Natural killer cell treated with Interleukin-12 subunit alpha and Interleukin-12 subunit beta and Interleukin-15 and Interleukin-18, amount 100 ng/mL, for 72 hours (primary cell): Measurements from ENCODE around the gene ACBD6. TPM values are rescaled to one million over a fixed set of nuclear protein-coding genes. Genes with fewer than 3 reads are reported as not detected.
"Not testable (repeated sequence)": the region's sequence is repeated elsewhere in the genome, so short reads cannot be mapped to it uniquely, and the experiment has no call there.

Experiments
- ATAC-seq, 2 donors: fragments of 150-1000 bp; cut with Tn5 transposase in 1 of 2; sonication (Bioruptor Pico), chemical (Tn5 transposase) in 1 of 2; 2 replicates each; pipeline ENCODE4 v1.10.0; 2021
- DNase-seq: peaks from one replicate; pipeline ENCODE4 v3.0.0; 2022; ENCODE audit warnings: low spot score
- H3K27ac Mint-ChIP-seq, 2 donors: 1 replicate in 1 of 2; 2 replicates in 1 of 2; pipeline ENCODE4 v1.8.0; 2022; ENCODE audit warnings: mixed read lengths in 2 of 2, mild to moderate bottlenecking in 1 of 2, moderate library complexity in 1 of 2
- H3K27me3 Mint-ChIP-seq, 2 donors: 1 replicate in 1 of 2; 2 replicates in 1 of 2; pipeline ENCODE4 v1.8.0; 2022; ENCODE audit warnings: mixed read lengths in 2 of 2
- H3K36me3 Mint-ChIP-seq: one replicate; pipeline ENCODE4 v1.8.0; 2022; ENCODE audit warnings: mixed read lengths
- H3K4me1 Mint-ChIP-seq, 2 donors: 1 replicate in 1 of 2; 2 replicates in 1 of 2; pipeline ENCODE4 v1.8.0; 2022; ENCODE audit warnings: low read depth in 2 of 2, mixed read lengths in 2 of 2, mild to moderate bottlenecking in 1 of 2
- H3K4me3 Mint-ChIP-seq: one replicate; pipeline ENCODE4 v1.8.0; 2022; ENCODE audit warnings: mixed read lengths
- H3K9me3 Mint-ChIP-seq: 2 replicates; pipeline ENCODE4 v1.8.0; 2022; ENCODE audit warnings: mixed read lengths
- total RNA-seq, 2 donors: library from RNA; stranded (reverse); gene quantifications; one replicate each; pipeline ENCODE4 v1.2.3, GENCODE V29; 2022

Gene ACBD6
- total RNA-seq, result 10 to 100 TPM; 32.0 to 53.7 TPM

DNA sequence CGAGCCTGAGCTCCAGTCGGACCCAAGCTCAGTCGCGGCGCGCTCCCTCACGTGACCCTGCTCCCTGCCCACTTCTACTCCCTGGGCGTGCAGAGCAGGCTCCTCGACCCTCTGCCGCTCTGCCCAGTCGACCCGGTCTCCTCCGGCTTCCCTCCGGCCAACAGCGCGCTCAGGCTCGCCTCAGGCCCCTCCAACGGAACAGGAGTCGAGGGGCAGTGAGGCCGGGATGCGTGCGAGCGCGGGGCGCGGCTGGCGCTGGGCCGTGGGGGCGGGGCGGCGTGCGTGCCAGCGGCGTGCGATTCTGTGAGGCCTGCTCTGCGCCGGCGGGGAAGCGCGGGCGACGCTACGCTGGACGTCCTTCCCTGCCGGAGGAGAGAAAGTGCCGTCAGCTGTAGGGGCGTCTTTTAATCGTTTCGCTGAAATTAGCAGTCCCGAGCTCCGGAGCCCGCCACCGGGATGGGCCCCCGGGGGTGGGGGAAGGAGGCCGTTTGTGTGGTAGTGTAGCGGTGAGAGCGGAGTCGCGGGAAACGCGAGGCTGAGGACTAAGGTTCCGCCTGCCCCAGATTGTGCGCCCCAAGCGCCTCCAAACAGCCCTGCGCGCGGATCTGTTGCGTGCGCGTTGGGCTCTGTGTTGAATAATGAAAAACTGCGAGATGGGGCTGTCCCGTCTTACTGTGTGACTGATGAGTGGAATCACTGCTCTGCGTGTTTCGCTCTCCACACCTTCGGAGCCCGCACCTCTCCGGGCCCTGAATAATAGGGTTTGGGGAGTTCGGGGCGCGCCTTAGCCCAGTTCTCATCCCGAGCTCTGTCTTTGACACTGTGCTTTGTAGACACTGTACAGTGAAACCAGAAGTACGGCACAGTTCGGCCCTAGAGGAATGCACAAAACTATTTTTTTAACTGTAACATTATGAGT lies at the start of gene ACBD6:
ACBD6 (minus strand) TSS at position 217 of the 919 bp plus-strand sequence. CDS start 311 bp downstream, outside the sequence.
- peak; percentile 94 to 95 for ATAC-seq
- H3K4me3 Mint-ChIP-seq, result peak within 1 kb of the TSS; percentile 94
- peaks cover 20 to 23% of the 10 kb centered on the region in 2 donors for H3K4me1 Mint-ChIP-seq
- DNase-seq, result peak; percentile 87
- no peaks in the 10 kb centered on the region for H3K27me3 Mint-ChIP-seq
- H3K27ac Mint-ChIP-seq, result peak within 1 kb of the TSS; percentile 89 to 90
- H3K36me3 Mint-ChIP-seq, result no peaks in the 10 kb centered on the region
- no peaks in the 10 kb centered on the region for H3K9me3 Mint-ChIP-seq

DNA sequence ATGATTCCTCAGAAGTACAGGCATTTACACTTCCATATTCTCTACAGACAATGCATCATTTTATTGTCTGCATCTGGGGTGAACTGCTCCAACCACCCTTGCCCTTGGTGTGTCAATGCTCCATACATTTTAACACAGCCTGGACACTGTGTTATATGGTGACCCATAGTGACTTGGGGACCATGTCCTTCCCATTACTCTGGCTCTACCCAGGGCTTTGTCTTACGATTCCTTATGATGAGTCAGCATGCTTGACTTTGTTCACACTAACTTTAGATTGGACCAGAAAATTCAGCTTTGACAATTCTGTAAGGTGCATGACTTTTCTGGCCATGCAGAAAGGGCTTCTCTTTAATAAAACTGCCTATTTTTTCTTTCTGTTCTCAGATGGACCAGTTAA lies 49.6 kb upstream of the ACBD6 start:
- Mint-ChIP-seq H3K27me3 (peaks cover 0 to 3% of the 10 kb centered on the region in 2 donors), H3K27ac (no peak overlapping the region), H3K4me3 (no peak overlapping the region), H3K4me1 (no peaks in the 10 kb centered on the region), H3K36me3 (no peaks in the 10 kb centered on the region), H3K9me3 (no peaks in the 10 kb centered on the region)
- ATAC-seq (no peak), DNase-seq (no peak)

- no peaks in the 10 kb centered on the region for H3K9me3 Mint-ChIP-seq
- DNase-seq, result no peak
- H3K36me3 Mint-ChIP-seq, result no peaks in the 10 kb centered on the region
- H3K27me3 Mint-ChIP-seq, result no peaks in the 10 kb centered on the region
- no peak overlapping the region for H3K27ac Mint-ChIP-seq
- H3K4me1 Mint-ChIP-seq, result no peaks in the 10 kb centered on the region
- no peak for ATAC-seq
- no peak overlapping the region for H3K4me3 Mint-ChIP-seq
These were observed 47.9 kb upstream of the ACBD6 start for GRCh38 chr1:180550241-180550640.

- not testable (repeated sequence) for H3K9me3 Mint-ChIP-seq, H3K4me3 Mint-ChIP-seq, H3K27me3 Mint-ChIP-seq, DNase-seq, H3K36me3 Mint-ChIP-seq, ATAC-seq, H3K27ac Mint-ChIP-seq, H3K4me1 Mint-ChIP-seq
These were observed 47.4 kb upstream of the ACBD6 start for GRCh38 chr1:180549770-180550169.

GRCh38 chr1:180548686-180549317 lies 46.4 kb upstream of the ACBD6 start:
- H3K4me1 Mint-ChIP-seq, result no peaks in the 10 kb centered on the region
- no peak overlapping the region for H3K27ac Mint-ChIP-seq
- no peak for ATAC-seq
- H3K9me3 Mint-ChIP-seq, result no peaks in the 10 kb centered on the region
- H3K27me3 Mint-ChIP-seq, result no peaks in the 10 kb centered on the region
- DNase-seq, result no peak
- no peaks in the 10 kb centered on the region for H3K36me3 Mint-ChIP-seq
- no peak overlapping the region for H3K4me3 Mint-ChIP-seq

DNA sequence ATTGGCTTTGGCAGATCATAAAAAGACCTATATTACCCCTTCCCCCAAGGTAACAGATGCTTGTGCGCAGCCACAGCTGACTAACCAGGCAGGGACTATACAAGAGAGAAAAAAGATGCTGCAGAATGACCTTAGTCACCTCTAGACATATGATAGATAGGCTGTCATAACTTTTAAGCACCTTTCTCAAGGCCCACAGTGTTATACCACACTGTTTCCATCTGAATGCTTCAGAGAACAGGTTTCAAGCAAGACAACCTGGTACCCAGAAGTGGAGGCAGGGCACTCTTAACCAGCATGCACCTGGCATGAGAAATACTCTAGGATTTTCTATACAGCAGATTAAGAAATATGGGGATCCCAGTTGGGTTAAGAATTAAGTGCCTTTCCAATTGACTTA lies 43.6 kb upstream of the ACBD6 start:
- no peak overlapping the region for H3K27ac Mint-ChIP-seq
- H3K36me3 Mint-ChIP-seq, result no peaks in the 10 kb centered on the region
- H3K27me3 Mint-ChIP-seq, result peaks cover 0 to 3% of the 10 kb centered on the region in 2 donors
- no peak for ATAC-seq
- no peaks in the 10 kb centered on the region for H3K4me1 Mint-ChIP-seq
- H3K4me3 Mint-ChIP-seq, result no peak overlapping the region
- no peak for DNase-seq
- H3K9me3 Mint-ChIP-seq, result no peaks in the 10 kb centered on the region

DNA sequence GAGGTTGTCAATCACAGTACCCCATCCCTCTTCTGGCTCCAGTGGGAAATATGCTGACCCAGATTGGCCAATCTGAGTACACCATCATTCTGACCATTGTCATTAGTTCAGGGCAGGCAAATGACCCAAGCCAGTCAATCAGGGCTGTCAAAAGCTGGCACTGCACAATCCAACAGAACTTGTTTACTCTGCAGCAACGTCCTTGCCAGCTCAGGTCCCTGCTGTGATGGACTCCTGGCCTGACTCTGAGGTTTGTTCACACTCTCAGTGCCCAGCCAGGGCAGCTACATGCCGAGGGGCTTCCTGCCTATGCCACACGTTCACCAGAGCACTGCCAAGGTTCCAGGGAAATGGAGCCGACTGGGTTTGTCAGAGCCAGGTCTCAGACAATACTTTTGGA lies 41.7 kb upstream of the ACBD6 start:
- Mint-ChIP-seq H3K27me3 (peaks cover under 1 to 3% of the 10 kb centered on the region in 2 donors), H3K27ac (no peak overlapping the region), H3K9me3 (no peaks in the 10 kb centered on the region), H3K36me3 (no peaks in the 10 kb centered on the region), H3K4me1 (no peaks in the 10 kb centered on the region), H3K4me3 (no peak overlapping the region)
- DNase-seq (no peak), ATAC-seq (no peak)

- ATAC-seq, result no peak
- peaks cover 11 to 13% of the 10 kb centered on the region in 2 donors for H3K27me3 Mint-ChIP-seq
- no peak for DNase-seq
- no peaks in the 10 kb centered on the region for H3K36me3 Mint-ChIP-seq
- no peak overlapping the region for H3K27ac Mint-ChIP-seq
- H3K4me1 Mint-ChIP-seq, result no peaks in the 10 kb centered on the region
- no peak overlapping the region for H3K4me3 Mint-ChIP-seq
- no peaks in the 10 kb centered on the region for H3K9me3 Mint-ChIP-seq
These were observed 40.4 kb upstream of the ACBD6 start for GRCh38 chr1:180542838-180543145.

- ATAC-seq, result no peak
- no peak overlapping the region for H3K4me3 Mint-ChIP-seq
- no peaks in the 10 kb centered on the region for H3K9me3 Mint-ChIP-seq
These were observed 39.9 kb upstream of the ACBD6 start for GRCh38 chr1:180542113-180542837.

GRCh38 chr1:180540697-180541594 lies 38.6 kb upstream of the ACBD6 start:
- Mint-ChIP-seq H3K9me3 (no peaks in the 10 kb centered on the region), H3K36me3 (no peaks in the 10 kb centered on the region), H3K27me3 (peaks cover 14 to 22% of the 10 kb centered on the region in 2 donors)

More at GRCh38 chr1:180542113-180542837, 39.9 kb upstream of the ACBD6 start:
- no peaks in the 10 kb centered on the region for H3K36me3 Mint-ChIP-seq
- peaks cover 11 to 15% of the 10 kb centered on the region in 2 donors for H3K27me3 Mint-ChIP-seq
- H3K4me1 Mint-ChIP-seq, result no peaks in the 10 kb centered on the region
- no peak for DNase-seq
- no peak overlapping the region for H3K27ac Mint-ChIP-seq

GRCh38 chr1:180539136-180539535 lies 36.8 kb upstream of the ACBD6 start:
- Mint-ChIP-seq H3K27me3 (peaks cover 21 to 22% of the 10 kb centered on the region in 2 donors), H3K9me3 (no peaks in the 10 kb centered on the region), H3K27ac (no peak overlapping the region), H3K4me3 (no peak overlapping the region), H3K36me3 (no peaks in the 10 kb centered on the region), H3K4me1 (no peaks in the 10 kb centered on the region)
- ATAC-seq, result no peak
- DNase-seq, result no peak

More at GRCh38 chr1:180540697-180541594, 38.6 kb upstream of the ACBD6 start:
- H3K4me1 Mint-ChIP-seq, result no peaks in the 10 kb centered on the region
- no peak for ATAC-seq
- no peak for DNase-seq
- no peak overlapping the region for H3K4me3 Mint-ChIP-seq
- H3K27ac Mint-ChIP-seq, result no peak overlapping the region

DNA sequence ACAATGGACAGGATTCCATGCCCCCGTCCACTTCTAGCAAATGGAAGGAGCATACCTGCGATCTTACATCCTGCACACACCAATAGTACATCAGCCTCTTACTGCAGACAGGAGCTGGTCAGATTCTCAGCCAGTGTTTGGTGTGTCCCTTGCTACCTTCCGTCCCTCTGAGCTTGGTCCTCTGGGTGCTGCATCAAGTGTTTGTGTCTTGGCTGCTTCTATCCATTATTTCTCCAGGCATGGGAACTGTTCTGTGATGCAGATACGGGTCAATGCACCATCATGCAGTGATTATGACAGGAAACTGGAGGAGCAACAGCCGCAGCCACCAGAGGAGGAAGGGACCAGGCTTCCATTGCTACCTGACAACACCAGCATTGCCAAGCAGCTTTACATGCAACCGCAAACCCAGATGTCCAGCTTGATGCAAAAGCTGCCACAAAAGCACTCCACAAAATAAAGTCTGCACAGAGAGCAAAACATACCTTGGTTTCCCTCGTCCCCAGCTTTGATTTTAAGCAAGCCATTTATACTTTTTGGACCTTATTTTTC lies 34.5 kb upstream of the ACBD6 start:
- H3K27me3 Mint-ChIP-seq, result peaks cover 22 to 26% of the 10 kb centered on the region in 2 donors

More for the DNA sequence above, 34.5 kb upstream of the ACBD6 start:
- Mint-ChIP-seq H3K27ac (no peak overlapping the region), H3K4me1 (no peaks in the 10 kb centered on the region), H3K9me3 (no peaks in the 10 kb centered on the region), H3K4me3 (no peak overlapping the region), H3K36me3 (no peaks in the 10 kb centered on the region)
- ATAC-seq (no peak), DNase-seq (no peak)
